CD4-positive, alpha-beta T cell treated with Interleukin-10 for 1 hour (primary cell): ENCODE data around the gene NOTCH3.

ENCODE experiments used
- DNase-seq: peaks from one replicate; pipeline ENCODE4 v3.0.0-alpha.2; 2020

Gene NOTCH3

GRCh38 chr19:15122331-15123030 lies 78.3 kb downstream of the NOTCH3 start:
- no peak for DNase-seq

GRCh38 chr19:15120135-15121026 lies 80.4 kb downstream of the NOTCH3 start:
- DNase-seq = no peak

GRCh38 chr19:15118789-15119494 lies 81.9 kb downstream of the NOTCH3 start:
- no peak for DNase-seq

GRCh38 chr19:15118248-15118647 lies 82.5 kb downstream of the NOTCH3 start:
- DNase-seq = no peak

GRCh38 chr19:15116856-15117255 lies 83.9 kb downstream of the NOTCH3 start:
- no peak for DNase-seq

GRCh38 chr19:15115762-15116615 lies 84.8 kb downstream of the NOTCH3 start:
- no peak for DNase-seq

GRCh38 chr19:15115080-15115479 lies 85.7 kb downstream of the NOTCH3 start:
- DNase-seq = no peak

GRCh38 chr19:15114153-15114540 lies 86.6 kb downstream of the NOTCH3 start:
- DNase-seq = no peak

- DNase-seq = no peak
Observed at GRCh38 chr19:15113245-15114152, 87.3 kb downstream of the NOTCH3 start.

GRCh38 chr19:15112385-15112784 lies 88.4 kb downstream of the NOTCH3 start:
- DNase-seq = no peak

GRCh38 chr19:15111758-15112157 lies 89.0 kb downstream of the NOTCH3 start:
- no peak for DNase-seq

- no peak for DNase-seq
Observed at GRCh38 chr19:15110418-15110815, 90.4 kb downstream of the NOTCH3 start.

GRCh38 chr19:15109768-15110417 lies 90.9 kb downstream of the NOTCH3 start:
- DNase-seq = no peak
